Gastroesophageal sphincter (tissue), 4 donors: Measurements from ENCODE around the gene SPATA19. TPM values are rescaled to one million over a fixed set of nuclear protein-coding genes. Genes with fewer than 3 reads are reported as not detected.

Experiments used
- ATAC-seq: fragments of 150-250 bp; one replicate; pipeline ENCODE4 v1.9.1; 2016; ENCODE audit warnings: mild to moderate bottlenecking, moderate library complexity
- H3K27ac ChIP-seq, 4 donors: fragments of 200-600 bp; sonication (generic) in 3 of 4; 1 replicate in 3 of 4; 2 replicates in 1 of 4; pipeline ENCODE4 v1.5.1; 2016 to 2019
- H3K27me3 ChIP-seq: fragments of 200-600 bp; sonication (generic); one replicate; pipeline ENCODE4 v1.5.1; 2019
- H3K36me3 ChIP-seq, 2 donors: fragments of 200-600 bp; sonication (generic); one replicate each; pipeline ENCODE4 v1.5.1; 2019; ENCODE audit warnings: control low read depth in 1 of 2
- H3K4me1 ChIP-seq, 3 donors: fragments of 200-600 bp; sonication (generic); 1 replicate in 2 of 3; 2 replicates in 1 of 3; pipeline ENCODE4 v1.5.1; 2016 to 2019; ENCODE audit warnings: control low read depth in 2 of 3
- H3K4me3 ChIP-seq, 2 donors: fragments of 200-600 bp; sonication (generic); one replicate each; pipeline ENCODE4 v1.5.1; 2019; ENCODE audit warnings: mild to moderate bottlenecking in 1 of 2, moderate library complexity in 1 of 2
- H3K9me3 ChIP-seq, 3 donors: fragments of 200-600 bp; sonication (generic); one replicate each; pipeline ENCODE4 v1.5.1; 2017 to 2019; ENCODE audit warnings: control low read depth in 2 of 3
- CTCF ChIP-seq, 4 experiments: fragments of 200-600 bp in 2 of 4; fragments of 450-650 bp in 2 of 4; sonication (generic) in 1 of 4; IDR thresholded peaks; one replicate each; pipeline ENCODE4 v1.5.1; 2017 to 2019; ENCODE audit warnings: antibody characterized with exemption in 4 of 4, mild to moderate bottlenecking in 2 of 4, moderate library complexity in 2 of 4
- EP300 ChIP-seq: sonication (generic); formaldehyde crosslinking; IDR thresholded peaks from one replicate; pipeline ENCODE4 v1.6.1; 2017; ENCODE audit warnings: antibody characterized with exemption, mild to moderate bottlenecking
- POLR2A ChIP-seq, 2 donors: fragments of 450-650 bp; IDR thresholded peaks; one replicate each; pipeline ENCODE4 v1.6.1; 2017; ENCODE audit warnings: antibody characterized with exemption in 2 of 2, mild to moderate bottlenecking in 2 of 2, moderate library complexity in 1 of 2
- POLR2AphosphoS5 ChIP-seq: sonication (generic); formaldehyde crosslinking; IDR thresholded peaks from one replicate; pipeline ENCODE4 v1.6.1; 2017; ENCODE audit warnings: antibody characterized with exemption
- WGBS, 2 donors: methylation state at CpG; one replicate each; pipeline ENCODE4 v1.1.5; 2018; ENCODE audit warnings: low coverage in 1 of 2; 5-methylcytosine and 5-hydroxymethylcytosine counted together
- total RNA-seq, 4 donors: library from RNA; depleted of rRNA; stranded (reverse); fragments of >200 nt; gene quantifications; one replicate each; pipeline ENCODE4 v1.1.0, GENCODE V29; 2016

SPATA19 gene
- total RNA-seq, 4 donors from 2014 or later, result not detected

GRCh38 chr11:133889893-133890292 is 44.6 kb upstream of the SPATA19 start:
- 60 to 90% methylated on average over 1 to 2 of the region's 3 CpGs for WGBS, 2 donors
- H3K36me3 ChIP-seq, result no peaks in the 10 kb centered on the region
- no peaks in the 10 kb centered on the region for H3K9me3 ChIP-seq
- no peak for ATAC-seq
- TF ChIP-seq EP300 (no peak), POLR2A (IDR thresholded peaks at IDR 0.05) (no peak), POLR2AphosphoS5 (no peak)
- peaks cover 13% of the 10 kb centered on the region for H3K27me3 ChIP-seq
- H3K27ac ChIP-seq, result no peak overlapping the region
- H3K4me3 ChIP-seq, result no peak overlapping the region
- peaks cover 0 to 7% (median under 1%) of the 10 kb centered on the region in 3 donors for H3K4me1 ChIP-seq

DNA sequence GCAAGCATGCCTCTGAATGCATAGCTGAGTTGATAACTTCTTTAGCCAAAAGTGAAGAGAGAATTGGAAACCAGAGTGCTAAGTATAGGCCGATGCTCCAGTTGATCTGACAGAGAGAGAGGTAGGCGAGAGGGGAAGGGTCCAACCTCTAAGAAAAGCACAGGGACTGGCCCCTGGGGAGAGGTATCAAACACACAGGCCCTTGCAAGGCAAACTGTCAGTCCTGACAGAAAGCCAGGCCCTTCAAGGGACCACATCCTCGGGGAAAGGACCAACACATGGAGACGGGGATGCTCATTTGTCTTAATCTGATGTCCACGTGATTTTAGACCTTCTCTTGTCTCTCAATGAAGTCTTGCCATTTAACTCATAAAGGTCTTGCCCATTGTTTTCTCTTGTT is 43.9 kb upstream of the SPATA19 start:
- Histone ChIP-seq H3K9me3 (no peaks in the 10 kb centered on the region), H3K36me3 (no peaks in the 10 kb centered on the region), H3K27ac (no peak overlapping the region), H3K4me1 (no peaks in the 10 kb centered on the region), H3K4me3 (no peak overlapping the region), H3K27me3 (peaks cover 13% of the 10 kb centered on the region)
- ATAC-seq, result no peak
- TF ChIP-seq EP300 (no peak), POLR2AphosphoS5 (no peak), CTCF (IDR thresholded peaks at IDR 0.05) (no peak)
- WGBS, 2 donors, result 75 to 79% methylated on average over 5 of the region's 5 CpGs

GRCh38 chr11:133887692-133888332 is 42.5 kb upstream of the SPATA19 start:
- WGBS, 2 donors, result 50 to 55% methylated on average over 3 to 4 of the region's 5 CpGs
- TF ChIP-seq POLR2A (IDR thresholded peaks at IDR 0.05) (no peak), EP300 (no peak), CTCF (IDR thresholded peaks at IDR 0.05) (no peak), POLR2AphosphoS5 (no peak)
- ATAC-seq, result no peak
- Histone ChIP-seq H3K27me3 (peaks cover 13% of the 10 kb centered on the region), H3K36me3 (no peaks in the 10 kb centered on the region), H3K4me3 (no peak overlapping the region), H3K4me1 (no peaks in the 10 kb centered on the region), H3K9me3 (peaks cover 0 to 9% (median 0%) of the 10 kb centered on the region in 3 donors), H3K27ac (no peak overlapping the region)

DNA sequence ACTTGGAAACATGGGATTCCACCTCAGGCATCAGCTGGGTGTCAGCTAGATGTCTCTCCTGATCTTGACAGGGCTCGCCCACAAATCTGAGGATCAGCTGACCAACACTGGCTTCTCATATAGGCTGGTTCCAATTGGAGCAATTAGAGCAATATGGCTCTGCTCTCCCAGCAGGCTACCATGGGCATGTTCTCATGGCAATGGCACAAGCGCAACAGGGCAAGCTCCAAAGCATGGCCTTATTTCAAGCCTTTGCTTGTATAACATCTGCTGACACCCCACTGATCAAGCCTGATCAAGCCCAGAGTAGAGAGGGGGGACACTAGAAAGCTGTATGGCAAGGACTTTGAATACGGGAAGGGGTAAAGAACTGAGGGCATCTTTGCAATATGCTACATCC is 40.7 kb upstream of the SPATA19 start:
- H3K9me3 ChIP-seq, result peaks cover 0 to 9% (median 0%) of the 10 kb centered on the region in 3 donors
- H3K4me3 ChIP-seq, result no peak overlapping the region
- no peaks in the 10 kb centered on the region for H3K4me1 ChIP-seq
- no peak overlapping the region for H3K27ac ChIP-seq
- 79 to 100% methylated on average over 2 to 3 of the region's 3 CpGs for WGBS, 2 donors
- no peak for ATAC-seq
- no peaks in the 10 kb centered on the region for H3K36me3 ChIP-seq
- peaks cover 13% of the 10 kb centered on the region for H3K27me3 ChIP-seq
- TF ChIP-seq POLR2A (IDR thresholded peaks at IDR 0.05), result no peak
- TF ChIP-seq CTCF (IDR thresholded peaks at IDR 0.05), result no peak
- TF ChIP-seq POLR2AphosphoS5, result no peak
- TF ChIP-seq EP300, result no peak

DNA sequence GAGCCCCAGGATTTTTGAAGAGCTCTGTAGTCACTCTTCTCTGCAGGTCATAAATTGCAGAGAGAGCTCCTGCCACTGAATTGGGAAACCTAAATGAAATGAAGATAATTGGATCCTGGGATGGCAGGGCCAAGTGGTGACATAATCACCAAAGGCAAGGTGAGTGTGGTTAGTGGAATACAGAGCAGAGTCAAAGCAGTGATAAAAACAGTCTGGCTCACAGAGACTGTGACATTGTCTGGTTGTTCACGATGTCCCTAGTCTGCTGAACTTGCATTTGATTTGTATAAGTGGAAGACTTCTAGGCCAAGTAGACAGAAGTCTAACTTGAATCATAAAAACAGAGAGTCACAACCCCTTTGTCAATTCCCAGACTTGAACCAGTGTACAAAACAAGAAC is 26.8 kb upstream of the SPATA19 start:
- Histone ChIP-seq H3K9me3 (peaks cover 0 to 4% (median 0%) of the 10 kb centered on the region in 3 donors), H3K4me1 (no peaks in the 10 kb centered on the region), H3K27ac (no peak overlapping the region), H3K27me3 (no peaks in the 10 kb centered on the region), H3K4me3 (no peak overlapping the region), H3K36me3 (no peaks in the 10 kb centered on the region)
- WGBS, 2 donors, result 0 to 56% methylated on average over 1 of the region's 1 CpG
- ATAC-seq, result no peak
- TF ChIP-seq CTCF (IDR thresholded peaks at IDR 0.05), result no peak
- no peak for TF ChIP-seq POLR2AphosphoS5
- no peak for TF ChIP-seq POLR2A (IDR thresholded peaks at IDR 0.05)
- no peak for TF ChIP-seq EP300
